ENCODE measurements around the gene HSPB9. TPM values are rescaled to one million over a fixed set of nuclear protein-coding genes. Genes with fewer than 3 reads are reported as not detected.

HSPB9 gene
- total RNA-seq, 1 donor from 2014 or later: 0.36 TPM

- Mint-ChIP-seq H3K27me3 (no peaks in the 10 kb centered on the region), H3K4me1 (ENCODE audit: unreplicated experiment) (peaks cover 4% of the 10 kb centered on the region), H3K27ac (no peak overlapping the region), H3K36me3 (peaks cover 14% of the 10 kb centered on the region), H3K9me3 (no peaks in the 10 kb centered on the region), H3K4me3 (no peak overlapping the region)
- no peak for TF ChIP-seq CTCF (conservative IDR thresholded peaks at IDR 0.05)
- no peak for DNase-seq (ENCODE audit: extremely low spot score, unreplicated experiment)
Measured at GRCh38 chr17:42127414-42127813, 4.8 kb downstream of the HSPB9 start.

DNA sequence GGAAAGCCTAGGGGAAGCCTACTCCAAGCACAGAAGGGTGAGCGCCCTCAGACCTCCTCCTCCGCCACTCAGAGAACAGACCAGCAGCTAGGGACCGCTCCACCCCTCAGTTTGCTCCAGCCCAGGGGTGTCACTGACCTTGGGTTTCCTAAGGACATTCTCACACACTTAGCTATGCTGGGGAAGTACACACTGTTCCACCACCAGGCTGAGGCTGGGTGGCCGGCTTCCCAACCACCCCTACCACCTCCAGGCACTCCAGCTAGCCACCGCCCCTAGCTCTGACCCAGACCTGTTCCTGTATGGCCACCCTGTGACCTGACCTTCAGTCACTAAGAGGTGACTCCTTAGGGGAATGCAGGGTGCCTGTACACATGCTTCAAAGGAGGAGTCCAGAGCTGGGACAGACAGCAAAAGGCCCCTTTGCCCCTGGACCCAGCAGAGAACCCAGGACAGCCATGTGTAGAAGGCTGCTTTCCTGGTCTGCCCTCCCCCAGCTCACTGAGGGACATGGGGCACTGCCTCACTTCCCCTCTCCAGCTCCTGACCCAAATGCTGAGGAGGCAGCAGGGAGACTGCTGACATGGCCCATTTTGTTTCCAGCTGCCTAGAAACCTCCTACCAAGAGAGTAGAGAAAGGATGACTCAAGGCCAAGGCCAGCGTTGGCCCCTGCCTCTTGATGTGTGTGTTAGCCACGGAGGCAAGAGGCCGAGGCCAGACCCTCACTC is 6.7 kb downstream of the HSPB9 start:
- Mint-ChIP-seq H3K36me3 (peaks cover 14% of the 10 kb centered on the region), H3K27ac (no peak overlapping the region), H3K4me1 (ENCODE audit: unreplicated experiment) (peaks cover 15% of the 10 kb centered on the region), H3K27me3 (no peaks in the 10 kb centered on the region), H3K9me3 (no peaks in the 10 kb centered on the region), H3K4me3 (no peak overlapping the region)
- TF ChIP-seq CTCF (conservative IDR thresholded peaks at IDR 0.05): no peak
- DNase-seq (ENCODE audit: extremely low spot score, unreplicated experiment): no peak

DNA sequence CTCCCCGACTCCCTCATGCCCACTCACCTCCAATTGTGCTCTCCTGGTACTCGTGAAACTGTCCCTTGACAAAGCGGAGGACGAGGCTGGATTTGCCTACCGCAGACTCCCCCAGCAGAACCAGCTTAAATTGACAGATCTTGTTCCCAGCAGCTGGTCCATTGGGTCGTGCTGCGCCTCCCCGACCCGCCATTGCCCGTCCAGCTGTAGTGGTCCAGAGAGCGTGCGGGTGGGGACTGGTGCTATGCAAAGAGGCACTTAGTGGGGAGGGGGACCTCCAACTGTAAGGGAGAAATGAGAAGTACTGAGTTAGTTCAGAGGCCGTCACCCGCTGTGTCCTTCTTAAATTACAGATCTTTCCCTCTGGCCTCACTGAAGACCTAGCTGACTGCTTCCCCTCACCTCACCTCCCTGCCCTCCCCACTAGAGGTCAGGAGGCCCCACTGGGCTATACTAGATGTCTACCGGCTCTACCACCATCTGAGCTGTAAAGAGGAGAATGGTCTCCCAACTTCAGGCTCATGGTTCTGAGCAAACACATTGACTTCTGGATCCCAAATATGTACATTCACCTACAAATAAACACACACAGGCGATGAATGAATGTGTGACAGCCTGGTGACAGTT is 7.8 kb downstream of the HSPB9 start:
- H3K4me3 Mint-ChIP-seq: no peak overlapping the region
- TF ChIP-seq CTCF (conservative IDR thresholded peaks at IDR 0.05): no peak
- H3K4me1 Mint-ChIP-seq (ENCODE audit: unreplicated experiment): peaks cover 16% of the 10 kb centered on the region
- H3K9me3 Mint-ChIP-seq: no peaks in the 10 kb centered on the region
- no peaks in the 10 kb centered on the region for H3K27me3 Mint-ChIP-seq
- peaks cover 11% of the 10 kb centered on the region for H3K36me3 Mint-ChIP-seq
- no peak overlapping the region for H3K27ac Mint-ChIP-seq
- DNase-seq (ENCODE audit: extremely low spot score, unreplicated experiment): no peak

- no peak overlapping the region for H3K27ac Mint-ChIP-seq
- H3K4me1 Mint-ChIP-seq (ENCODE audit: unreplicated experiment): peaks cover 22% of the 10 kb centered on the region
Measured at GRCh38 chr17:42131232-42131631, 8.6 kb downstream of the HSPB9 start.

DNA sequence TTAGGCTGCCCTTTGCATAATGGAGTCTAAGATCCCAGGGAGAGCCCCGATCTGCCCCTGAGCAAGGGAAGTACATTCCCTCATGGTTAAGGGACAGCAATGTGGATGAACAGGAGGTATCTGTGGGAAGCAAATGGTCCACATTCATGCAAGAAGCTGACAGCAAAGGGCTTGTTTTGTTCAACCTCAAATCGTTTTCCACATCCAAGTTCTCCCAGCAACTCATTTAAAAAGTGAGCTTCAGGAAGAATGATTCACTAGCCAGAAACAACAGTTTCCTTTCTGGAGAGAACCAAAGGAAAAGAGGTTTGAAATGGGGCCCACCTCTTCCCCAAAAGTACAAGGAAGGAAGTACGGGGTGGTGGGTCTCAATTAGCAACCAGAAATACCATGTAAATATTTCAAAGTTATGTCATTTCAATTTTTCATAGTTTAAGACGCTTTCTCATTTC is 9.4 kb downstream of the HSPB9 start:
- Mint-ChIP-seq H3K4me3 (no peak overlapping the region), H3K4me1 (ENCODE audit: unreplicated experiment) (peaks cover 22% of the 10 kb centered on the region), H3K27ac (no peak overlapping the region), H3K9me3 (no peaks in the 10 kb centered on the region), H3K36me3 (peaks cover 6% of the 10 kb centered on the region), H3K27me3 (no peaks in the 10 kb centered on the region)
- DNase-seq (ENCODE audit: extremely low spot score, unreplicated experiment): no peak
- no peak for TF ChIP-seq CTCF (conservative IDR thresholded peaks at IDR 0.05)

More at GRCh38 chr17:42131232-42131631, 8.6 kb downstream of the HSPB9 start:
- no peaks in the 10 kb centered on the region for H3K9me3 Mint-ChIP-seq
- H3K27me3 Mint-ChIP-seq: no peaks in the 10 kb centered on the region
- no peak overlapping the region for H3K4me3 Mint-ChIP-seq
- no peak for DNase-seq (ENCODE audit: extremely low spot score, unreplicated experiment)
- H3K36me3 Mint-ChIP-seq: peaks cover 8% of the 10 kb centered on the region
- no peak for TF ChIP-seq CTCF (conservative IDR thresholded peaks at IDR 0.05)

Data from type B pancreatic cell (in vitro differentiated cells).